GM20000 (cell line): ENCODE results near the gene IL3.
A peak's percentile ranks its signal among the peaks of the same experiment; 100 is the strongest.

Source experiments
- DNase-seq: peaks from one replicate; pipeline ENCODE4 v3.0.0; 2012; ENCODE audit warnings: low spot score
- CTCF ChIP-seq: IDR thresholded peaks from 2 replicates; pipeline ENCODE4 v1.5.1; 2012; ENCODE audit warnings: mild to moderate bottlenecking, control low read depth; ENCODE audit errors: extremely low read depth, missing control alignments

IL3 gene

GRCh38 chr5:132046880-132047299 lies 13.6 kb upstream of the IL3 start:
- DNase-seq: no peak
- TF ChIP-seq CTCF: no peak

- DNase-seq: no peak
- no peak for TF ChIP-seq CTCF
These were observed 11.4 kb upstream of the IL3 start for GRCh38 chr5:132049093-132049492.

- DNase-seq: no peak
- TF ChIP-seq CTCF: no peak
These were observed 10.9 kb upstream of the IL3 start for GRCh38 chr5:132049559-132049958.

- DNase-seq: no peak
- TF ChIP-seq CTCF: no peak
These were observed 10.3 kb upstream of the IL3 start for GRCh38 chr5:132050136-132050535.

- no peak for TF ChIP-seq CTCF
These were observed 9.5 kb upstream of the IL3 start for GRCh38 chr5:132050661-132051552.

GRCh38 chr5:132052520-132052919 lies 7.9 kb upstream of the IL3 start:
- no peak for TF ChIP-seq CTCF
- DNase-seq: peak; percentile 1

More at GRCh38 chr5:132050661-132051552, 9.5 kb upstream of the IL3 start:
- DNase-seq: peak; percentile 2

- TF ChIP-seq CTCF: no peak
- DNase-seq: no peak
These were observed 7.0 kb upstream of the IL3 start for GRCh38 chr5:132053483-132053882.
